ENCODE measurements around the gene MATCAP1.

- no peak for TF ChIP-seq RFX5 (IDR thresholded peaks at IDR 0.05; ENCODE audit: low read depth, low read length)
- TF ChIP-seq POLR2A (IDR thresholded peaks at IDR 0.05; ENCODE audit: low read depth, low read length), result no peak
- TF ChIP-seq CEBPB (IDR thresholded peaks at IDR 0.05; ENCODE audit: borderline replicate concordance in 1 of 2, low read depth in 2 of 2, low read length in 2 of 2), result no peak
Observed at GRCh38 chr16:67151431-67152097, 32.2 kb downstream of the MATCAP1 start.
